Small intestine (tissue), 7 donors: Measurements from ENCODE around the gene RAD51B. TPM values are rescaled to one million over a fixed set of nuclear protein-coding genes. Genes with fewer than 3 reads are reported as not detected.

ENCODE experiments used
- DNase-seq, 2 donors: peaks; one replicate each; pipeline versions ENCODE4 v3.0.0 to v3.0.0-alpha.2; 2013
- FAIRE-seq: peaks from 2 replicates; lab custom pipeline; 2012; peaks lifted over from hg19 to GRCh38; lab: Jason Lieb, UNC
- H3K27ac ChIP-seq, 3 donors: one replicate each; pipeline ENCODE4 v1.5.1; 2013; ENCODE audit warnings: low read length in 2 of 3, mild to moderate bottlenecking in 2 of 3, control low read depth in 1 of 3, inconsistent platforms in 1 of 3, low read depth in 1 of 3, moderate library complexity in 1 of 3
- H3K27me3 ChIP-seq, 3 donors: one replicate each; pipeline ENCODE4 v1.6.1; 2013; ENCODE audit warnings: low read length in 3 of 3, inconsistent platforms in 1 of 3; ENCODE audit not compliant: control insufficient read depth in 3 of 3, insufficient read depth in 3 of 3
- H3K36me3 ChIP-seq, 3 donors: one replicate each; pipeline ENCODE4 v1.6.1; 2013; ENCODE audit warnings: low read length in 3 of 3, inconsistent platforms in 1 of 3, low read depth in 1 of 3, mild to moderate bottlenecking in 1 of 3, moderate library complexity in 1 of 3; ENCODE audit not compliant: control insufficient read depth in 3 of 3, insufficient read depth in 2 of 3
- H3K4me1 ChIP-seq, 3 donors: one replicate each; pipeline ENCODE4 v1.6.1; 2013; ENCODE audit warnings: low read length in 2 of 3, inconsistent platforms in 1 of 3, low read depth in 1 of 3, mild to moderate bottlenecking in 1 of 3, moderate library complexity in 1 of 3; ENCODE audit not compliant: control insufficient read depth in 3 of 3, insufficient read depth in 2 of 3
- H3K4me3 ChIP-seq, 3 donors: one replicate each; pipeline ENCODE4 v1.5.1; 2013; ENCODE audit warnings: low read length in 3 of 3, control low read depth in 1 of 3, inconsistent platforms in 1 of 3, low read depth in 1 of 3, mild to moderate bottlenecking in 1 of 3, moderate library complexity in 1 of 3
- H3K9me3 ChIP-seq, 2 donors: one replicate each; pipeline ENCODE4 v1.6.1; 2013; ENCODE audit warnings: low read depth in 1 of 2, low read length in 1 of 2; ENCODE audit not compliant: control insufficient read depth in 2 of 2, insufficient read depth in 1 of 2
- WGBS, 3 donors: extraction: QIAGEN DNeasy Blood & Tissue Kit; methylation state at CpG; one replicate each; pipeline ENCODE4 v1.1.7; 2013; 5-methylcytosine and 5-hydroxymethylcytosine counted together
- polyA plus RNA-seq, 4 donors: library from polyadenylated mRNA; stranded (reverse) in 3 of 4; unstranded in 1 of 4; fragments of 200-250 nt in 3 of 4; fragments of 120-200 nt in 1 of 4; gene quantifications; one replicate each; pipeline versions ENCODE4 v1.2.1 to v1.2.3, GENCODE V29; 2013
- donor health status: healthy with polysubstance abuse.
- donor health status: control.
- donor health status: control.
- donor health status: Bipolar disorder and iron deficiency.
- donor health status: healthy.

Gene RAD51B
- polyA plus RNA-seq, 4 donors = 1.1 to 9.0 (median 4.1) TPM

GRCh38 chr14:68735856-68736255 lies 916.3 kb downstream of the RAD51B start:
- H3K4me1 ChIP-seq = peaks cover 0 to 21% (median 5%) of the 10 kb centered on the region in 3 donors
- H3K27me3 ChIP-seq = no peaks in the 10 kb centered on the region
- peaks cover 0 to 1% of the 10 kb centered on the region in 2 donors for H3K9me3 ChIP-seq
- DNase-seq (no peak), FAIRE-seq (no peak)
- peak overlapping the region in 2 of 3 donors; percentile 62 to 69 for H3K27ac ChIP-seq
- WGBS, 3 donors = 55 to 87% (median 81%) methylated on average over 4 of the region's 4 CpGs
- H3K4me3 ChIP-seq = no peak overlapping the region
- H3K36me3 ChIP-seq = no peaks in the 10 kb centered on the region

GRCh38 chr14:68736471-68736871 lies 916.9 kb downstream of the RAD51B start:
- Histone ChIP-seq H3K4me3 (no peak overlapping the region), H3K4me1 (peaks cover 0 to 21% (median 5%) of the 10 kb centered on the region in 3 donors), H3K9me3 (peaks cover 0 to 6% of the 10 kb centered on the region in 2 donors), H3K27me3 (no peaks in the 10 kb centered on the region), H3K27ac (peak overlapping the region in 2 of 3 donors; percentile 62 to 69), H3K36me3 (no peaks in the 10 kb centered on the region)
- 59 to 71% (median 59%) methylated on average over 7 of the region's 7 CpGs for WGBS, 3 donors
- no peak for FAIRE-seq
- DNase-seq = no peak

GRCh38 chr14:68737086-68737485 lies 917.5 kb downstream of the RAD51B start:
- 23 to 69% (median 62%) methylated on average over 1 of the region's 1 CpG for WGBS, 3 donors
- FAIRE-seq (no peak), DNase-seq (no peak)
- H3K27me3 ChIP-seq = no peaks in the 10 kb centered on the region
- H3K9me3 ChIP-seq = peaks cover 0 to 6% of the 10 kb centered on the region in 2 donors
- peak overlapping the region in 1 of 3 donors; percentile 62 for H3K27ac ChIP-seq
- peaks cover 0 to 21% (median 5%) of the 10 kb centered on the region in 3 donors for H3K4me1 ChIP-seq
- H3K4me3 ChIP-seq = no peak overlapping the region
- no peaks in the 10 kb centered on the region for H3K36me3 ChIP-seq

GRCh38 chr14:68738559-68738958 lies 919.0 kb downstream of the RAD51B start:
- DNase-seq (no peak), FAIRE-seq (no peak)
- Histone ChIP-seq H3K9me3 (peaks cover 0 to 6% of the 10 kb centered on the region in 2 donors), H3K27ac (no peak overlapping the region), H3K27me3 (no peaks in the 10 kb centered on the region), H3K4me1 (peaks cover 0 to 21% (median 5%) of the 10 kb centered on the region in 3 donors), H3K4me3 (no peak overlapping the region), H3K36me3 (no peaks in the 10 kb centered on the region)
- WGBS, 3 donors = 89 to 94% (median 91%) methylated on average over 4 of the region's 4 CpGs

GRCh38 chr14:68739701-68740100 lies 920.1 kb downstream of the RAD51B start:
- Histone ChIP-seq H3K27ac (no peak overlapping the region), H3K4me3 (no peak overlapping the region), H3K4me1 (peaks cover 0 to 21% (median 5%) of the 10 kb centered on the region in 3 donors), H3K9me3 (peaks cover 0 to 6% of the 10 kb centered on the region in 2 donors), H3K27me3 (no peaks in the 10 kb centered on the region), H3K36me3 (no peaks in the 10 kb centered on the region)
- DNase-seq = no peak
- FAIRE-seq = no peak
- WGBS, 3 donors = 90 to 98% (median 98%) methylated on average over 7 of the region's 7 CpGs

- Histone ChIP-seq H3K4me3 (no peak overlapping the region), H3K27me3 (no peaks in the 10 kb centered on the region), H3K27ac (no peak overlapping the region), H3K9me3 (peaks cover 0 to 6% of the 10 kb centered on the region in 2 donors), H3K36me3 (no peaks in the 10 kb centered on the region), H3K4me1 (peaks cover 0 to 20% (median 0%) of the 10 kb centered on the region in 3 donors)
- DNase-seq (no peak), FAIRE-seq (no peak)
- WGBS, 3 donors = 92 to 98% (median 95%) methylated on average over 4 of the region's 4 CpGs
Measured at GRCh38 chr14:68740788-68741476, 921.4 kb downstream of the RAD51B start.

- Histone ChIP-seq H3K36me3 (no peaks in the 10 kb centered on the region), H3K27me3 (no peaks in the 10 kb centered on the region), H3K4me1 (peaks cover 0 to 15% (median 0%) of the 10 kb centered on the region in 3 donors), H3K27ac (no peak overlapping the region), H3K9me3 (peaks cover 0 to 6% of the 10 kb centered on the region in 2 donors), H3K4me3 (no peak overlapping the region)
- no peak for FAIRE-seq
- DNase-seq = no peak
Measured at GRCh38 chr14:68741477-68741791, 921.9 kb downstream of the RAD51B start.

GRCh38 chr14:68741839-68742470 lies 922.4 kb downstream of the RAD51B start:
- 92 to 97% (median 97%) methylated on average over 6 of the region's 6 CpGs for WGBS, 3 donors
- Histone ChIP-seq H3K4me3 (no peak overlapping the region), H3K36me3 (no peaks in the 10 kb centered on the region), H3K9me3 (peaks cover 0 to 6% of the 10 kb centered on the region in 2 donors), H3K27ac (no peak overlapping the region), H3K27me3 (no peaks in the 10 kb centered on the region), H3K4me1 (peaks cover 0 to 10% (median 0%) of the 10 kb centered on the region in 3 donors)
- no peak for DNase-seq
- no peak for FAIRE-seq
